WI38 (cell line): Measurements from ENCODE around the gene PCBP3.

Source experiments
- H3K4me3 ChIP-seq: 2 replicates; pipeline ENCODE4 v1.5.1; 2011; ENCODE audit warnings: low read depth, mild to moderate bottlenecking, control low read depth, low read length
- CTCF ChIP-seq: IDR thresholded peaks from 2 replicates; pipeline ENCODE4 v1.5.1; 2012; ENCODE audit warnings: low read depth, mild to moderate bottlenecking, control low read depth, low read length

PCBP3 gene

GRCh38 chr21:45913418-45913765, 269.9 kb downstream of the PCBP3 start:
- no peak for TF ChIP-seq CTCF
- no peak overlapping the region for H3K4me3 ChIP-seq

GRCh38 chr21:45913886-45914285, 270.4 kb downstream of the PCBP3 start:
- no peak for TF ChIP-seq CTCF
- H3K4me3 ChIP-seq, result no peak overlapping the region

DNA sequence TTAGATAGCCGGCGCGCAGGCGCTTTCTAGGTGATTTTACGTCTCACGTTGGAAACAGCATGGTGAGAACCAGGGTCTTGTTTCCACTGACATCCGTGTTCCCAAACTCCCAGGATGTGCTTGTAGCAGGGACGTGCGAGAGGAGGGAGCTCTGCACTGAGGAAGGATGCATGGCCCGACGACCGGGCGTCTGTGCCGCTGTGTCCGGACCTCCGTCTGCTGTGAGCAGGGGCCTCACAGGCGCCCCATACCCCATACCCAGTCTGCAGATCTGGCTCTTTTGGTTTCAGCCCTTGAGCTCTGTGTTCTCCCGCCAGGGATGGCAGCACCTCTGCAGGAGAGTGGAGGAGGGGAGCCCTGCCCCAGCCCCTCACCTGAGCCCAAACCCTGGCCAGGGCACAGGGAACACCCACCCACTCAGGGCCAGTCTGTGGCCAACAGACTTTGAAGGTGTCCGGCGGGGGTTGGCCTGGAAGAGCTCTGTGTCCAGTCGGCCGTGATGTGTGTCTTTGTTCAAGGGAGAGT, 270.9 kb downstream of the PCBP3 start:
- no peak for TF ChIP-seq CTCF

DNA sequence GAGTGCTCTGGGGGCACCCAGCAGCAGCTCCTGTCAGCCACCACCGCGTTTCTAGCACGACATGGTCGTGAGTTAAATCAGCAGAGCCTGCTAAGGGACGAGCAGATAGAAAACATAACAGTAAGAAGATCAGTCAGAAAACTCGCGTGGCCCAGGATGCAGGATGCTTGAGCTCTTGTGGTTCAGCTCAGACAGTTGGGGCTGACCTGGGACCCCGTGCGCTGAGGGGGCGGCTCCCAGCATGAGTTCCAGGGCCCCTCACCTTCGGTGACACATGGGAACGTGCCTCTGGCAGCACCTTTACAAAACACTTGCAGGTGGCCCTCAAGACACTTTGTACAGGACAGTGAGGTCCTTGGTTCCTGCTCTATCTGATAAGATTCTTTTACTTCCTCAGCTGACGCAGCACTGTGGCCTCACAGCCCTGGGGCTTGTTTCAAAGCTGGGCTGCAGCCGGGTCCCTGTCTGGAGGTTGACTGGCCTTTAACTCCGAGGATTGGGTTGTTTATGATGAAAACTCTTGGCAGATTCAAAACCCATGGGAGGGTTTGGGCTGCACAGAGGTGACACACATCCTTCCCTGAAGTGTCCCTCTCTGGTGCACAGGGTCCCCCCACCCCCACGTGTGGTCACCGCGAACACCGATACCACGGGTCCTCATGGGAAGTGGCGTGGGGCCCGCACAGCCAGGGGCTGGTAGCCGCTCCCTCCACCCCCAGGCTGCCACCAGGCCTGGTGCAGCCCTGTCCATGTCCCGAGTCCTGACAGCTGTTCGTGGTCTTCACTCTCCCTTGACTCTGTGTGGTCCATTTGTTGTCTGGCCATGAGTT, 272.7 kb downstream of the PCBP3 start:
- TF ChIP-seq CTCF, result no peak

More for the DNA sequence above, 270.9 kb downstream of the PCBP3 start:
- no peak overlapping the region for H3K4me3 ChIP-seq

DNA sequence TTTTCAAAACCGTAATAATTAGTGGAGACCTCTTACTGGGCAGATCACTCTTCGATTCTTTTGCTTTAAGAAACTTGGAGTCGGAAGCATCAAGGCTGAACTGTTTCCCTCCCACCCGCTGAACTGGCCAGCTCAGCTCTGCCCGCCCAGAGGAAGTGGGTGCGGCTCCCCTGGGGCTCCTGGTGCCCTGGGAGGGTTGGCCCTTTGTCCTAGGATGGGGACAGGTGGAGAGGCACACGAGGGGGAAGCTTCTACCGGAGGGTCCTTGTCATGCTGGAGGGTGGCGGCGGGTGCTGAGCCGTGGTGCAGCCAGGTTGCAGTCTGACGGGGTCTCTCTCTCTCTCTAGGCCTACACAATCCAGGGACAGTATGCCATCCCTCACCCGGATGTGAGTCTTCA, 273.7 kb downstream of the PCBP3 start:
- no peak overlapping the region for H3K4me3 ChIP-seq
- no peak for TF ChIP-seq CTCF

More for the DNA sequence above, 272.7 kb downstream of the PCBP3 start:
- H3K4me3 ChIP-seq, result no peak overlapping the region

DNA sequence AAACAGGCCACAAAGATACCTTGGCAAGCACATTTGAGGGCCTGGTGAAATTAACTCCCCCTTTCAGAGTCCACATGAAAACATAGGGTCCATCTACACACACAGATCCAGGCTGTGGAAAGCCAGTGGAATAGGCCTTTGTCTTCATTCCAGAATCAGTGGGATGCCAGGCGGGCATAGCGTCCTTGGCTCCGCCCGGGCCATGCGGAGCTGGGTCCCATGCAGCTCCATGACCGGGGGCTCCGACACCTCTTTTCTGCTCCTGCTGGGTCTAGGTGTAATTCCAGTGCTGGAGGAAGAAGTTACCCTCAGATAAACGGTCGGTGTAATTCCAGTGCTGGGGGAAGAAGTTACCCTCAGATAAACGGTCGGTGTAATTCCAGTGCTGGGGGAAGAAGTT, 274.5 kb downstream of the PCBP3 start:
- no peak for TF ChIP-seq CTCF
- H3K4me3 ChIP-seq, result no peak overlapping the region

DNA sequence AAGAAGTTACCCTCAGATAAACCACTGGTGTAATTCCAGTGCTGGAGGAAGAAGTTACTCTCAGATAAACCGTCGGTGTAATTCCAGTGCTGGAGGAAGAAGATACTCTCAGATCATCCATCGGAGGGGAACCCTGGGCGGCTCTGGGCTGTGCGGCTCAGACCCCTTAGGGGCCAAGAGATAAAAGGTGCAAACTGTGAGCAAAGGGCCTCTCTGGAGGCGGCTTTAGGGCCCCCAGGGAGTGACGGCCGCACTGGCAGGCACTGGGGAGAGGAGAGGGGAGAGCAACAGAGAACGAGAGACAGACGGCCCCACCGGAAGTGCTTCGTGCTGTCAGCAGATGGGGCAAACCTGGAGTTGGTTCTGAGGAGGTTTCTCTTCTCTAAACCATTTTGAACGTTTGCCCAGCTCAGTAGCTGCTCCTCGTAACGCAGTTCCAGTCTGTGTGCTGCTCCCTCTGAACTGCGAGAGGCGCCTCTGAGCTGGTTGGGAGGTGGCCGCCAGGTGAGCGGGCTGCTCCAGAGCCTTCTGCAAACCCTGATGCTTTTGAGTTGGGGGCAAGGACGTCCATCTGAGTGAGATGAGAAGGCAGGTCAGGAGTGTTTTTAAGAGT, 275.4 kb downstream of the PCBP3 start:
- TF ChIP-seq CTCF, result no peak
- H3K4me3 ChIP-seq, result no peak overlapping the region
